Measurements from ENCODE around the gene ANKUB1.

Gene ANKUB1

GRCh38 chr3:149753717-149754116 is 38.6 kb downstream of the ANKUB1 start:
- no peak for DNase-seq

GRCh38 chr3:149752788-149753136 is 39.6 kb downstream of the ANKUB1 start:
- no peak for DNase-seq

- DNase-seq = peak; percentile 85 to 88
Measured at GRCh38 chr3:149752051-149752787, 40.1 kb downstream of the ANKUB1 start, which contains the start of gene COMMD2. Gene COMMD2, minus strand, starts transcription at chr3:149752489. Its CDS starts 45 bp downstream, at chr3:149752444.

- peak; percentile 35 to 50 for DNase-seq
Measured at GRCh38 chr3:149751551-149751950, 40.8 kb downstream of the ANKUB1 start.

- no peak for DNase-seq
Measured at GRCh38 chr3:149744606-149745005, 47.7 kb downstream of the ANKUB1 start.

- DNase-seq = no peak
Measured at GRCh38 chr3:149744151-149744550, 48.2 kb downstream of the ANKUB1 start.

- DNase-seq = no peak
Measured at GRCh38 chr3:149739396-149739795, 53.0 kb downstream of the ANKUB1 start.

GRCh38 chr3:149738876-149739275 is 53.5 kb downstream of the ANKUB1 start:
- no peak for DNase-seq

GRCh38 chr3:149736953-149737205 is 55.5 kb downstream of the ANKUB1 start:
- DNase-seq = no peak

GRCh38 chr3:149736175-149736952 is 56.0 kb downstream of the ANKUB1 start:
- no peak for DNase-seq

- no peak for DNase-seq
Measured at GRCh38 chr3:149732234-149732633, 60.1 kb downstream of the ANKUB1 start.

- peak; percentile 85 to 93 for DNase-seq
Measured at GRCh38 chr3:149727656-149728055, 64.7 kb downstream of the ANKUB1 start.

- no peak for DNase-seq
Measured at GRCh38 chr3:149726716-149727407, 65.5 kb downstream of the ANKUB1 start.

- no peak for DNase-seq
Measured at GRCh38 chr3:149723781-149724180, 68.6 kb downstream of the ANKUB1 start.

- no peak for DNase-seq
Measured at GRCh38 chr3:149720918-149721317, 71.4 kb downstream of the ANKUB1 start.

GRCh38 chr3:149717391-149718056 is 74.8 kb downstream of the ANKUB1 start:
- DNase-seq = peak; percentile 64 to 67

GRCh38 chr3:149716984-149717383 is 75.4 kb downstream of the ANKUB1 start:
- DNase-seq = no peak

GRCh38 chr3:149715247-149715646 is 77.1 kb downstream of the ANKUB1 start:
- no peak for DNase-seq

- no peak for DNase-seq
Measured at GRCh38 chr3:149713730-149714654, 78.4 kb downstream of the ANKUB1 start.

Measured in inflammatory macrophage (primary cell).